ENCODE results near the gene TAOK1.

DNA sequence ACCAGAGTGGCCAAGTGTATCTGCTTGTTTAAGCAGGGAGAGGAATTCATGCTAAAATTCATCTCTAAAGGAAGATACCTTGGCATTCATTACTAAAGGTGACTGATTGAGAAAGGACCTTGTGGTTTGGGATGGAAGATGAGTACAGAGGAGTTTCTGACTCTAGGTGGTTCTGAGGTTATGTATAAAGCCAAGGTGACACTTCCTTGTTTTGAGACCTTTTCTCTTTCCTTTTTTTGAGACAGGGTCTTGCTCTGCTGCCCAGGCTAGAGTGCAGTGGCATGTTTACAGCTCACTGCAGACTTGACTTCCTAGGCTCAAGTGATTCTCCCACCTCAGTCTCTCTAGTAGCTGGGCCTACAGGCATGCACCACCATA is 167.6 kb downstream of the TAOK1 start:
- TF ChIP-seq JUND (IDR thresholded peaks at IDR 0.05) (no peak), RAD21 (IDR thresholded peaks at IDR 0.05) (no peak)
- TF ChIP-seq, protein P1, sequence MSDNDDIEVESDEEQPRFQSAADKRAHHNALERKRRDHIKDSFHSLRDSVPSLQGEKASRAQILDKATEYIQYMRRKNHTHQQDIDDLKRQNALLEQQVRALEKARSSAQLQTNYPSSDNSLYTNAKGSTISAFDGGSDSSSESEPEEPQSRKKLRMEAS (IDR thresholded peaks at IDR 0.05): no peak
- TF ChIP-seq, protein P2, sequence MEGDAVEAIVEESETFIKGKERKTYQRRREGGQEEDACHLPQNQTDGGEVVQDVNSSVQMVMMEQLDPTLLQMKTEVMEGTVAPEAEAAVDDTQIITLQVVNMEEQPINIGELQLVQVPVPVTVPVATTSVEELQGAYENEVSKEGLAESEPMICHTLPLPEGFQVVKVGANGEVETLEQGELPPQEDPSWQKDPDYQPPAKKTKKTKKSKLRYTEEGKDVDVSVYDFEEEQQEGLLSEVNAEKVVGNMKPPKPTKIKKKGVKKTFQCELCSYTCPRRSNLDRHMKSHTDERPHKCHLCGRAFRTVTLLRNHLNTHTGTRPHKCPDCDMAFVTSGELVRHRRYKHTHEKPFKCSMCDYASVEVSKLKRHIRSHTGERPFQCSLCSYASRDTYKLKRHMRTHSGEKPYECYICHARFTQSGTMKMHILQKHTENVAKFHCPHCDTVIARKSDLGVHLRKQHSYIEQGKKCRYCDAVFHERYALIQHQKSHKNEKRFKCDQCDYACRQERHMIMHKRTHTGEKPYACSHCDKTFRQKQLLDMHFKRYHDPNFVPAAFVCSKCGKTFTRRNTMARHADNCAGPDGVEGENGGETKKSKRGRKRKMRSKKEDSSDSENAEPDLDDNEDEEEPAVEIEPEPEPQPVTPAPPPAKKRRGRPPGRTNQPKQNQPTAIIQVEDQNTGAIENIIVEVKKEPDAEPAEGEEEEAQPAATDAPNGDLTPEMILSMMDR (IDR thresholded peaks at IDR 0.05; ENCODE audit: low read depth, low read length, missing input control): no peak
- TF ChIP-seq, protein P3, sequence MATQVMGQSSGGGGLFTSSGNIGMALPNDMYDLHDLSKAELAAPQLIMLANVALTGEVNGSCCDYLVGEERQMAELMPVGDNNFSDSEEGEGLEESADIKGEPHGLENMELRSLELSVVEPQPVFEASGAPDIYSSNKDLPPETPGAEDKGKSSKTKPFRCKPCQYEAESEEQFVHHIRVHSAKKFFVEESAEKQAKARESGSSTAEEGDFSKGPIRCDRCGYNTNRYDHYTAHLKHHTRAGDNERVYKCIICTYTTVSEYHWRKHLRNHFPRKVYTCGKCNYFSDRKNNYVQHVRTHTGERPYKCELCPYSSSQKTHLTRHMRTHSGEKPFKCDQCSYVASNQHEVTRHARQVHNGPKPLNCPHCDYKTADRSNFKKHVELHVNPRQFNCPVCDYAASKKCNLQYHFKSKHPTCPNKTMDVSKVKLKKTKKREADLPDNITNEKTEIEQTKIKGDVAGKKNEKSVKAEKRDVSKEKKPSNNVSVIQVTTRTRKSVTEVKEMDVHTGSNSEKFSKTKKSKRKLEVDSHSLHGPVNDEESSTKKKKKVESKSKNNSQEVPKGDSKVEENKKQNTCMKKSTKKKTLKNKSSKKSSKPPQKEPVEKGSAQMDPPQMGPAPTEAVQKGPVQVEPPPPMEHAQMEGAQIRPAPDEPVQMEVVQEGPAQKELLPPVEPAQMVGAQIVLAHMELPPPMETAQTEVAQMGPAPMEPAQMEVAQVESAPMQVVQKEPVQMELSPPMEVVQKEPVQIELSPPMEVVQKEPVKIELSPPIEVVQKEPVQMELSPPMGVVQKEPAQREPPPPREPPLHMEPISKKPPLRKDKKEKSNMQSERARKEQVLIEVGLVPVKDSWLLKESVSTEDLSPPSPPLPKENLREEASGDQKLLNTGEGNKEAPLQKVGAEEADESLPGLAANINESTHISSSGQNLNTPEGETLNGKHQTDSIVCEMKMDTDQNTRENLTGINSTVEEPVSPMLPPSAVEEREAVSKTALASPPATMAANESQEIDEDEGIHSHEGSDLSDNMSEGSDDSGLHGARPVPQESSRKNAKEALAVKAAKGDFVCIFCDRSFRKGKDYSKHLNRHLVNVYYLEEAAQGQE (IDR thresholded peaks at IDR 0.05): no peak

Measured in liver (tissue), 3 donors.